NCI-H187 treated with DMSO at 0.1 percent for 48 hours (cell line): ENCODE data around the gene PTPN22.

Source experiments
- DNase-seq: peaks from one replicate; lab custom pipeline; 2025; lab: John Stamatoyannopoulos, UW

Gene PTPN22

DNA sequence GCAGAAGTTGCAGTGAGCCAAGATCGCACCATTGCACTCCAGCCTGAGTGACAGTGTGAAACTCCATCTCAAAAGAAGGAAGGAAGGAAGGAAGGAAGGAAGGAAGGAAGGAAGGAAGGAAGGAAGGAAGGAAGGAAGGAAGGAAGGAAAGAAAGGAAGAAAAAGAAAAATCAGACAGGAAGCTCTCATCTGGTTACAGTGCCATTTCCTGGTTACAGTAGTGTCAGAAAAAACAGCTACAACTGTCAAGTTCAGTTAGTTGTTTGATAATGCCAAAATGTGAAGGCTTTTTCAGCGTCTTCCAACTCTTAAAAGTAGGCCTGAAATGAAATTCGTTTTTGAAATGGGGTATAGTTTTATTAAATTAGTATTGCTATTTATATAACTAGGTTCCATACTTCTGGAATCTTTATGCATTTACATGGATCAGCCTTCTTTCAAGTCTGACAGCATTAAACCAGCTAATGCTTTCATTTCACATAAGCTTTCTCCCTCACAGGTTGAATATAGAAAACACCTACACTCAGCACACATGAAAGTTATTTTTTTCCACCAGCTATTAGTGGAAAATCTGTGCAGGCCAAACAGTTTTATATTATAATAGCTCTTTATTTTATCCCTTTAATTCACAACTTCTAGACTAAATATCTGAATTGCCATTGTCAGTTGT lies 21.2 kb downstream of the PTPN22 start:
- DNase-seq = no peak

DNA sequence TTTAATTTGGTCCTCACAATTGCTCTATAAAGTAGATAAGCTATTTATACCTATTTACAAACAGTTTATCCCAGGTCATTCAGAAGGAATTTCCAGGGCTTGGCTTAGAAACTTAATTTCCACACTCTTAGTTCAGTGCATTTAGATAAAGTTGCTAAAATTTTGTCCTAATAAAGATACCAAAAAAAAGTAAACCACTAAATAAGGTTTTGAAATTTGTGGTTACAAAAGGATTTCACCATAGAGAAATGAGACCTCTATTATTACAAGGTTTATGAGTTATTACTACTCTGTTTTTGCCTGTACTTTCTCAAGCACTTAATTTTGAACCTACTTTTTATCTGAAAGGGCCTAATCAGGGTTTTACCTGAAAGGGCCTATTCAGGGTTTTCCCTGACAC lies 22.4 kb downstream of the PTPN22 start:
- no peak for DNase-seq

DNA sequence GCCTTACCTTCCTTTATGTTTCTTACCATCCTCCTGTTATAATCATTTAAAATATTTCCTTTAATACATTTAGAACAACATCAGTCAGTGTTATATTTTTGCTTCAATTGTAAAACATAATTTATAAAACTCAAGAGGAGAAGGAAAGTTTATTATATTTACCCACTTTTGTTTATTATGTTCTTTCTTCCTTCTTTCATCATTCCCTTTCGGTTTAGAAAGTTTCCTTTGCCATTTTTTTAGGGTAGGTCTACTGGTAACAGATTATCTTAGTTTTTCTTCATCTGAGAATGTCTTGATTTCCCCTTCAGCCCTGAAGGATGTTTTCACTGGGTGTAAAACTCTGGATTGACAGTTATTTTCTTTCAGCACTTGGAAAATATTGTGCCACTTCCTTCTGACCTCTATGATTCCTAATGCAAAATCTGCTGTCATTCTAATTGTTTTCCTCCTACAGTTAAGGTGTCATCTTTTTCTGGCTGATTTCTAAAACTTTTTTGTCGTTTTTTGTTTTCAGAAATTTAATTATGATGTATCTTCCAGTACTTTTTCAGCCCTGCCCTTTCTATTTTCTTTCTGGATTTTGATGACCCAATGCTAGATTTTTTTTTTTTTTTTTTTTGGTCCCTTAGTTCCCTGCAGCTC lies 25.0 kb downstream of the PTPN22 start:
- DNase-seq = no peak

DNA sequence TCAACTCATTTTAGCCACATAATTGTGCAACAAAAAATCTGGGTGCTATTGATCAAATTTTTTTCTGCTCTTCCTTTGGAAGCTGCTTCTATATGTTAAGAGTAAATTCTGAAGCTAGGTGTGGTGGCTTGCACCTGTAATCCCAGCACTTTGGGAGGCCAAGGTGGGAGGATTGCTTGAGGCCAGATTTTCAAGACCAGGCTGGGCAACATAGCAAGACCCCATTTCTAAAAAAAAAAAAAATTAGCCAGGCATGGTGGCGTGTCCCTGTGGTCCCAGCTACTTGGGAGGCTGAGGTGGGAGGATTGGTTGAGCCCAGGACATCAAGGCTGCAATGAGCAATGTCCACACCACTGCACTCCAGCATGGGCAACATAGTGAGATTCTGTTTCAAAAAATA lies 35.0 kb downstream of the PTPN22 start:
- no peak for DNase-seq

DNA sequence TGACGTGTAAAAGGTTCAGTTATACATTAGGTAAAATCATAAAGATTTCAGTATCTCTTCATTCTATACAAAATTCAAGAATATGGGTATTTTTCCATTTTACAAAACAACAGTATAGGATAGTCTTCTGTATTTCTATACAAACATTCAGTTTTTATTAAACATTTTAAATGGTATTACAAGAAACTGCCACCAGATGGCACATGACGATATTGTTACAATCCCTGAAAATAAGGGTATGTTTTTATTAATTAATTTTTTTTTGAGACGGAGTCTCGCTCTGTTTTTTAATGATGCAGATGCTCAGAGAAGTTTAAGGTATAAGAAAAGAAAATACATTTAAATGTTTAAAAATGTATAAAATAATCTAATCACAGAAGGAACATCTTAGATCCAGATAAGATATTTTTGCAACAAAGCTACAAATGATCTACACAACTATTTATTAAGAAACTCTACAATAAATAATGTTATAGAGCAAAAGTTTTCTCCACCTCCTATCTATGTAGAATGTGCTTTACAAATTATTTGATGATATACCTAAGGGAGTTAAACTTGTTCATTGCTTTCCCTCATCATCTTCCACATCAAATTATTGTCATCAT lies 35.7 kb downstream of the PTPN22 start:
- DNase-seq = no peak

DNA sequence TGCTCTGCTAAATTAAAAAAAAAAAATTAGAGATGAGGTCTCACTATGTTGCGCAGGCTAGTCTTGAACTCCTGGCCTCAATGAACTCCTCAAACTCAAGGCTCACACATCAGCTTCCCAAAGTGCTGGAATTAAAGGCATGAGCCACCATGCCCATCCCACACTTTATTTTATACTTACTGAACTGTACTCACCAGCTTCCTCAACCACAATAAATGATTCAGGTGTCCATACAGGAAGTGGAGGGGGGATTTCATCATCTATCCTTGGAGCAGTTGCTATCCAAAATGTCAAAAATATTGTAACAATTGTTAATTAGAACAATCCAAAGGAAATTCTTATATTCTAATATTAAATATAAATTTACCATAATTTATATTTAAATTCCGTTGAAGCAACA lies 36.8 kb downstream of the PTPN22 start:
- DNase-seq = no peak

DNA sequence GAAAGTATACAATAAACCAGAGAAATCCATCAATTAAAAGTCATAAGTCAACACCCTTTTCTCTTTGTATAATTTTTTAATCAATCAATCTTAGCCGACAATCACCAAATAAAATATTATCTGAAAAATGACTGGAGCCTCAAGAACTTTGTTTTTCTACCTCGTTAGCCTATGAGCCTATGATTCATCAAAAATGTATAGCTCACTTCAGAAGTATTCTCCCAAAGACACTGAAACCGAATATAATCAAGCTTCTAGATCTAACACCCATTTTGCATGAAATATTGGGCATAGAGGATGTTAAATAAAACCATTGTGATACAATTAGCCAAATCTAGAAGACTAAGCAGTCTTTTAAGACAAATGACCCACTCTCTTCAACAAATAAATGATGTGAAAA lies 41.5 kb downstream of the PTPN22 start:
- DNase-seq = no peak

DNA sequence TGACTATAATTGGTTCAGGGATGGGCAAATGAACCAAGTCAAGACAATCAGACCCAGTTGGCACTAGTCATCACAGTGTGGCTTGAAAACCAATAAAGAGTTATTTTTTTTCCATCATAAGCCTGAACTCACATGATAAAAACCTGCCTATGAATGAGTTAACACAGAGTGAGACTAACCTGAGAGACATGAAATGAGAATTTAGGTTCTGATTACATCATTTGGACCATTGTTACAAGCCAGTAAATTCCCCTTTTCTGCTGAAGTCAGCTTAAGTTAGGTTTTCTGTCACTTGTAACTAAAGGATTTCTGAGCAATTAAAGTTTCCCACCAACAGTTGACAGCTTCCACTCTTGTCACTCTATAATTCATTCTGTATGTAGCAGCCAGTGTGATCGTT lies 49.6 kb downstream of the PTPN22 start:
- DNase-seq = no peak

DNA sequence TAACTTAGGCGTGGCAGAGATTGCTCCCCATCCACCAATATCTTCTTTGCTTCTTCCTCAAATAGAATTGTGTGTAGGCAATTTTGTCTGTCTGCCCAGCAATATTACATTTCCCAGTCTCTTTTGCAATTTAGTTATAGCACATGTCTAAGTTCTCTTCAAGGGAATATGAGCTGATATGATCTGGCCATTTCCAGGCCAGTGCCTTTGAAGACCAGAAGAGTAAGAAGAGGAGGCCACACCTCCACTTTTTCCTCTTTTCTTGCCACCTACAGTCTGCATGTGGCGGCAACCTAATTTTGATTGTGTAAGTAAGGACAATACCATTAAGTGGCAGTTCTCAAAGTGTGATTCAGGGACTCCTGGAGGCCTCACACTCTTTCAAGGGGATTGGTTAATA lies 52.9 kb downstream of the PTPN22 start:
- no peak for DNase-seq

DNA sequence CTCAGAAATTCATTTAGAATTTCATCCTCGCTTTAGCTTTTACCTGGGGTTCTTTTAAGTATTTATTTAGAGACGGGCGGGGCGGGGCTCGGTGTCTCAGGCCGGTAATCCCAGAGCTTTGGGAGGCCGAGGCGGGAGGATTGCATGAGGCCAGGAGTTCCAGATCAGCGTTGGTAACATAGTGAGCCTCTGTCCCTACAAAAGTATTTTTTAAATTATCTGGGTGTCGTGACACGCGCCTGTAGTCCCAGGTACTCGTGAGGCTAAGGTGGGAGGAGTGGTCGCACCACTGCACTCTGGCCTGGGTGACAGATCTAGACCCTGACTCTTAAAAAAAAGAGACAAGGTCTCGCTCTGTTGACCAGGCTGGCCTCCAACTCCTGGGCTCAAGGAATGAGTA lies 58.3 kb downstream of the PTPN22 start:
- DNase-seq = no peak

DNA sequence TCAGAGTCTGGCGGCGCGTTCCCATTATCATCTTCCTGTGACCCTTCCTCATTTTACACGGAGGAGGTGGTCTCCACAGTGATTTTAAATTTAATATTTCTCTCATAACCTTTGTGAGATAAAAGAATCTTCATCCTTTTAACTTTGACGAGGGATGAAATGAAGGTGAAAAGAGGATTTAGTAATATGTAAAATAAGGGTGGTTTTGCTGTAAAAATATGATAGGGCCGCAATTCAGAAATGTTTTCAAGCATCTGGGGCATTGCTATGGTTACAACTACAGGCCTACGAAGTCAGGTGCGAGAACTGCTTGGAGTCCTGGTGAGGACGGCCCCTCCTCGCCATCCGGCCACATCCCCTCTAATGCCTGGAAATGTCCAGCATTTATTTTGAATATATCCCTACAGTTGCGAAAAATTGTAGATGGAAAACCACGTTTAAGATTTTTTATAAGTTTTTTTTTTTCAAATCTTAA lies 58.8 kb downstream of the PTPN22 start:
- no peak for DNase-seq

DNA sequence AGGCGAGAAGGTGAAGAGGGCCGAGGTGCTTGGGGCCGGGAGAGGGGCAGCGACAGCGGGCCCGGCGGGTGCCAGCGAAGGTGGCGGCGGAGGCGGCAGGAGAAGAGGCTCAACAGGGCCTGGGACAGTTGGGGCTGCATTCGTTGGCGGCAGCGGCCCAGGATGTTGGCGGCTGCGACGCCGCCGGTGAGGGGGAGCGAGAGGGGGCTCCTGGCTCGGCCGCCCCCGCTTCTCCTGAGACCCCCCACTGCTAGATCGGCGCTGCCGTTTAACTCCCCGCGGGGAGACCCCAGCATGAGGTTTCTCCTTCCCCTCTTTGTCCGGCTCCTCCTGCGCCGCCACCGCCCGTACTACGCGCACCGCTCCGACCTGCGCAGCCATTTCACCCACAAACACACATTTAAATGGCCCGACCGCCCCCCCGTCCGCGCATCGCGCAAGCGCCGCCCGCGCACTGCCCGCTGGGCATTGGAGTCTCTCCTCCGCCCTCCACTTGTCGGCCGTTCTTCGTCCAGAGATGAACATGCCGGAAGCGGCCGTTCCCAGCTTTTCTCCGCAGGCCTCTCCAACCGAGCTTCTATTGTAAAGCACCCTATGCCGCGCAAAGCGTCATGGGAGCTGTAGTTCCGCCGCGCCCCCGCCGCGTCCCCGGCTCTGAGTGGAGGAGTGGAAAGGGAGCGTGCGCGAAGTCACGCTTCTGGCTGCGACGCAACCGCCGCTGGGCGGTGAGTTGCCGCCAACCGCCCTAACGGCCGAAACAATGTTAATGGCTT lies 59.4 kb downstream of the PTPN22 start, which contains the start of gene RSBN1:
RSBN1 (minus strand) TSS at position 589 of the 773 bp plus-strand sequence; CDS start at position 525, 64 bp downstream.
- peak; percentile 95 for DNase-seq

DNA sequence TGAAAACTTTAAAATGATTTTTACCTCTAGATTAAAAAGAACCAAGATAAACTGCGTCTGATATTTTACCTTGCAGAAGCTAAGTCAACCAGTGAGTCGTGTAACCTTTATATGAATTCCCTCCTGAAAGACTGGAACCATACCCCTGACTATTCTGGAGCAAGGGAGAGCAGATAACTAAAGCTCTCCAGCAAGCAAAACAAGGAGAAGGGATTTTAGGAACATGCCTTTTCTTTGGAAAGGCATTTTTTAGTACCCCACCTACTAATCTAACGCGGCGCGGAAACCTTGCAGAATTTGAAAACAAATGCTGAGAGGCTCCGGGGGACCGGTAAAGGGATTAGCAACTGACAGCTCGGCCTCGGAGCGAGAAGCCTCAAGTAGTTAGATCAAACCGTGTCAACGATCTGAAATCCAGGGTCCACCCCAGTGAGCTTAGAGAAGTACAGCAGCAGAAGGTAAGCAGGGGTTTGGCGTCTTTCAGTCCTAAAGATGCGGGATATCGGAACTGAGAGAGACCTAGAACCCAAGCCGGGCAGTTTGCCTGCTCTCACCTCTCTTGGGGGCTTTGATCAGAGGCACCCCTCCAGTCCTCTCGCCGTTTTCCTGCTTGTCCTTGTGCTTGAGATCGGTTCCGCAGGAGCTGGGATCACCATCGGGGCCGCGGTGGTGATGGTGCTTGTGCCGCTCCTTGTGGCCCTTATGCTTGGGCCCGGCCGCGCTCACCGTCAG lies 60.2 kb downstream of the PTPN22 start:
- DNase-seq = no peak

DNA sequence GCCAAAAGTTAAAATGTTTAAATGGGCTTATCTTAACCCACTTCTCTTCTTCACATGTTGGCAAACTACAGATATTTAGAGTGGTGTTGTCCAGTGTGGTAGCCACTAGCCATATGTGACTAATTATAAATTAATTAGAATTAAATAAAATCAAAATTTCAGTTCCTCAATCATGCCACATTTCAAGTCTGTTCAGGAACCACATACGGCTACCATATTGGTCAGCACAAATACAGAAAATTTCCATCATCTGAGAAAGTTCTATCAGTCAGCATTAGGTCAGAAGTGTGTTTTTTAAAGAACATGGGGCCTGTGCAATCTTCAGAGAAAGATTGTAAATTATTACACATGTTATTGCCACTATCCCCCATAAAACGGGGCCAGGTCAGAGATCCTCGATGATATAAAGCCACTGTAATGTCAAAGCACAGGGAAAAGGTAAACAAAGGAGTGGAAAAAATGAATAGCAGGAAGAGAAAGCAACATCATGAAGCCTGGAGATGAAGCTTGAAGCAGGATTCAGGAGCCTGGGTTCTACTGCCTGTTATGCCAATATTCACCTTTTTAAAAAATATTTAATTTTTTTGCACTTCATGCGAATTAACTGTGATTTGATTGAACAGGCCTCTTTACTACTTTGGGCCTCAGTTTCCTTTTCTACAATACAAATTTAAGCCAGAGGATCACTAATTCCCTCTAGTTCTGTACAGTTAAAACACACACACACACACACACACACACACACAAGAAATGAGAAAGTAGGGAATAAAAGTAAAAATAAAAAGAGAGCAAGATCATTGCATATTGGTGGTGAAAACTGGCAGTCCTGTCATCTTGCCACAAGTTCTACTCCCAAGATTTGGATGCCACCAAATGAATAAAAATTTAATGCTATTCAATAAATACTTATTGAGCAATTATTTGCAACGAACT lies 61.6 kb downstream of the PTPN22 start:
- DNase-seq = no peak

DNA sequence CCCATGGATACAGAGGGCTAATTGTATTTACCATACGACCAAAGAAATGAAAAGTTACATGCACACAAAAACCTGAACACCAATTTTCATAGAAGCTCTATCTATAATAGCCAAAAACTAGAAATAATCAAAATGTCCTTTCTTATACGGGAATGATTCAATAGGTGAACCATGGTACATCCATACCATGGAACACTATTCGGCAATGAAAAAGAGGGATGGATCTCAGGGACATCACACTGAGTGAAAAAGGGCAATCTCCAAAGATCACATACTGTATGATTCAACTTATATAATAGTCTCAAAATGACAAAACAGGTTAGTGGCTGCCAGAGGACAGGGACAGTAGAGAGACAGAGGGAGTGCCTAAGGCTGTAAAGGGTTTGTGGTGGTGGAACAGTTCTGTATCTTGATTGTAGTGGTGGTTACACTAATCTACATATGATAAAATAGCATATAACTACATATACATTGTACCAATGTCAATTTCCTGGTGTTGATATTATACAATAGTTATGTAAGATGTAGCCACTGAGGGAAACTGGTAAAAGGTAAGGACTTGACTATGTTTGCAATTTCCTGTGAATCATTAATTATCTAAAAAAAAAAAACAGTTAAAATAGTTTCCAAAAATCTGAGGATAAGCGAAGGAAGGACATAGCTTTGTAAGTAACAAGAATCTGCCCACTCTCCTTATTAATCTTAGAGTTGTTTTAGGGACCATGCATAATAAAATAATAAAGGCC lies 62.9 kb downstream of the PTPN22 start:
- no peak for DNase-seq

DNA sequence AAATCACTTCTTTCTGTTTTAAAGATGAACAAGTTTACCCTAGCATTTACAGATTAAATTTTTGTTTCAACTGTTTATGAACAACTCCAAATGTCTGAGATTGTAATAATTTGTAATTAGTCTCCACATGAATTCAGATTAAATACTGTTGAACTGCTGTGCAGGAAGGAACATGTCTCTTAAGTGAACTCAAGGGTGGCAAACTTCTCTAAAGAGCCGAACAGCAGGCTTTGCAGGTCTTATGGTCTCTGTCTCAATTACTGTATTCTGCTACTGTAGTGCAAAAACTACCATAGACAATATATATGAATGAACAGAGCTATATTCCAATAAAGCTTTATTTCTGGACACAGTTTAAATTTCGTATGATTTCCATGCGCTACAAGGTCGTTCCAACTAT lies 65.9 kb downstream of the PTPN22 start:
- no peak for DNase-seq

DNA sequence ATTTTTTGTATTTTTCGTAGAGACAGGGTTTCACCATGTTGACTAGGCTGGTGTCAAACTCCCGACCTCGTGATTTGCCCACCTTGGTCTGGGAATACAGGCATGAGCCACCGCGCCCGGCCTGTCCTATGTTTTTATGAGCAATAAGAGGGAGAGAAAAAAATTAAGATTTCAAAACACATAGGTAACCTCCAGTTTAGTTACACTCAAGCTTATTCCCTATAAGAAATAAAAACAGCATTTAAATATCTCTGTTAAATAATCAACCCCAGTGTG lies 66.3 kb downstream of the PTPN22 start:
- no peak for DNase-seq

DNA sequence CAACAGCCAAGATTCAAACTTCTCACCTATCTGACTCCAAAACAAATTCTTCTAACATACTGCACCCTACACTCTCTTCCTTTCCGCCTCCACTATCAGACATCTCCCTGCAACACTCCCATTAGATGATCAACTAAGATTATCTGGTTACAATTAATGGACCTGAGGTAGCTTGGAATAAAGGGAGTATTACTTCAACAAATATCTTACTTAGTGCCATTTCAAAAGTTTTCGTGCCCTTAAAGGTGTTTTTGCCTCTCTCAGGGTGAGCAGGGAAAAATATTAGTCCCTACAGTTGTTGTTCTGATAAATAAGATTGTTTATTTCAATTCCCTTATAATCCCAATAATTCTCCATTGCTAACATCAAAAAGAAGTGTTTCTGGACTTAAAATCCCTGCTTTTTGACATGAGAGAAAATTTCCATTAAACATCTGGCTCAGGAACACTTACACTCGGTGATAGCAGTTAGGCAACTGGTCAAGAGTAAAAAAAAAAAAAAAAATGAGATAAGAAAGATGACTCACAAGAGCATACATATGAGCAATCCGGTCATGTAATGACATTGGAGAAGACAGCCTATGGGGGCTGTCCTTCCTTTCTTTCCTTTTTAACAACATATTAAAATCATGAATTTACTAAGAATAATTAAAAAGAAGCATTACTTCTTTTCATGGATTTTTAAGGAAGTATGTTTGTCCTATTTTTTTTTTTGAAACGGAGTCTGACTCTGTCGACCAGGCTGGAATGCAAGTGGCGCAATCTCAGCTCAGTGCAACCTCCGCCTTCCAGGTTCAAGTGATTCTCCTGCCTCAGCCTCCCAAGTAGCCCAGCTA lies 66.9 kb downstream of the PTPN22 start:
- no peak for DNase-seq

DNA sequence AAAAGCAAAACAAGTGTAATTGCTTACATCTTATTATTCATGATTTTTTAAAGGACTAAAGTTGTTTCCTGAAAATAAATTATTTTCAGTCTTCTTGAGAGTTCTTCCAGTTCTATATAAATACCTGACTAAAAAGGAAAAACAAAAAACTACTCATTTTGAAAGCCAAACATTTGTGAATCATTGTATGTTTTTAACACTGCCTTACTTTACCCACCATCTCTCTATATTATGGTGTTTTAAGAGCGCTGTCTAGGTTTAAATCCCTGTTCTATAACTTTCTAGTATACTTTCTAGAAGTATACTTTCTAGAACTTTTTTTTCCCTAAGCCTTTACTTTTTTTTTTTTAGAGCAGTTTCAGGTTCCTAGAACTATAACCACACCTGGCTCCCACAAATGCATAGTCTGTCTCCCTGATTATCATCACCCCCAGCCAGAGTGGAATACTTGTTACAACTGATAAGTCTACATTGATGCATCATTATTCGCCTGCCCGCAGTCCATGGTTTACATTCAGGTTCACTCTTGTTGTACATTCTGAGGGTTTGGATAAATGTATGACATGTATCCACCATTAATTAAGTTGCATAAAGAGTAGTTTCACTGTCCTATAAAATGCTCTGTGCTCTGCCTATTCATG lies 69.0 kb downstream of the PTPN22 start:
- no peak for DNase-seq
